ENCODE measurements around the gene TMEM63A.
"Not testable (repeated sequence)": the region's sequence is repeated elsewhere in the genome, so short reads cannot be mapped to it uniquely, and the experiment has no call there.

TMEM63A gene

GRCh38 chr1:225908773-225909172 lies 26.6 kb upstream of the TMEM63A start:
- DNase-seq (ENCODE audit: low spot score) = no peak

- DNase-seq (ENCODE audit: low spot score) = no peak
These were observed 25.9 kb upstream of the TMEM63A start for GRCh38 chr1:225908013-225908640.

GRCh38 chr1:225907341-225907740 lies 25.2 kb upstream of the TMEM63A start:
- DNase-seq (ENCODE audit: low spot score) = no peak

- no peak for DNase-seq (ENCODE audit: low spot score)
These were observed 24.3 kb upstream of the TMEM63A start for GRCh38 chr1:225906467-225906866.

- no peak for DNase-seq (ENCODE audit: low spot score)
These were observed 21.4 kb upstream of the TMEM63A start for GRCh38 chr1:225903623-225904022.

GRCh38 chr1:225899044-225899925 lies 17.1 kb upstream of the TMEM63A start:
- no peak for DNase-seq (ENCODE audit: low spot score)

- DNase-seq (ENCODE audit: low spot score) = no peak
These were observed 15.7 kb upstream of the TMEM63A start for GRCh38 chr1:225897595-225898514.

GRCh38 chr1:225896937-225897549 lies 14.9 kb upstream of the TMEM63A start:
- DNase-seq (ENCODE audit: low spot score) = no peak

- no peak for DNase-seq (ENCODE audit: low spot score)
These were observed 14.3 kb upstream of the TMEM63A start for GRCh38 chr1:225896494-225896893.

- DNase-seq (ENCODE audit: low spot score) = no peak
These were observed 10.1 kb upstream of the TMEM63A start for GRCh38 chr1:225892307-225892706.

GRCh38 chr1:225891229-225891972 lies 9.2 kb upstream of the TMEM63A start:
- no peak for DNase-seq (ENCODE audit: low spot score)

- no peak for DNase-seq (ENCODE audit: low spot score)
These were observed 8.4 kb upstream of the TMEM63A start for GRCh38 chr1:225890346-225891228.

- DNase-seq (ENCODE audit: low spot score) = no peak
These were observed 7.6 kb upstream of the TMEM63A start for GRCh38 chr1:225889743-225890142.

GRCh38 chr1:225888898-225889601 lies 6.9 kb upstream of the TMEM63A start, which contains the start of gene LEFTY1:
LEFTY1 (minus strand) TSS chr1:225889146; CDS start chr1:225889066, 80 bp downstream.
- DNase-seq (ENCODE audit: low spot score) = no peak

GRCh38 chr1:225888289-225888897 lies 6.2 kb upstream of the TMEM63A start:
- no peak for DNase-seq (ENCODE audit: low spot score)

GRCh38 chr1:225887554-225888288 lies 5.5 kb upstream of the TMEM63A start:
- not testable (repeated sequence) for DNase-seq (ENCODE audit: low spot score)

GRCh38 chr1:225887030-225887314 lies 4.8 kb upstream of the TMEM63A start:
- no peak for DNase-seq (ENCODE audit: low spot score)
